H4 (cell line): ENCODE data around the gene EFHC2. TPM values are rescaled to one million over a fixed set of nuclear protein-coding genes. Genes with fewer than 3 reads are reported as not detected.

Source experiments
- DNase-seq: peaks from one replicate; pipeline ENCODE4 v3.0.0-alpha.2; 2015; ENCODE audit warnings: low spot score
- total RNA-seq: library from RNA; depleted of rRNA; stranded (reverse); fragments of >200 nt; shearing (Covaris generic); gene quantifications from 2 replicates; pipeline ENCODE4 v1.2.3, GENCODE V29; 2014; rRNA removed

Gene EFHC2, protein sequence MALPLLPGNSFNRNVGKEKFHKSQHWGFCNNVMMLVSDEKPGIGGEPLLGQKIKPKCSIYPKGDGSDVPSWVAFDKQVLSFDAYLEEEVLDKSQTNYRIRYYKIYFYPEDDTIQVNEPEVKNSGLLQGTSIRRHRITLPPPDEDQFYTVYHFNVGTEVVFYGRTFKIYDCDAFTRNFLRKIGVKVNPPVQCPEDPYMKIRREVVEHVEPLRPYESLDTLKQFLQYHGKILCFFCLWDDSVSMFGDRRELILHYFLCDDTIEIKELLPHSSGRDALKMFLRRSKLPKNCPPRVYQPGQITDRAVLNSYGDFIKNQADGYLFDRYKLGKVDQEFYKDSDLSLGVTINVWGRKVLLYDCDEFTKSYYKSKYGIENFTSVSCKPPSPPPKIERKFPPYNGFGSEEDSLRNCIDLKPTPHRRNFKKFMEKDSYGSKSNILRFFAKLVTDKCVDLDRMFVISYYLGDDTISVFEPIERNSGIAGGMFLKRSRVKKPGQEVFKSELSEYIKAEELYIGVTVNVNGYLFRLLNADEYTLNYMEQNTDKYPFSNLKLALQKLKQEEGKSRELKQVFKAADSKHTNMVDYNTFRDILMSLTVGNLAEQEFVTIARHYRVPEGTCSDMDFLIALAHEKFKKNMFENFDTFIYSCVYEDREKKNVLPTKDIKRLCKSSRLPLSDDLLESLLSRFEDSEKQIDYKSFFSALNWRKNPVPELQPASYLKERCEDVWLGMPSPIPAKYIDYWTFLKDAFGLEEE
- not detected in 2 replicates for total RNA-seq

DNA sequence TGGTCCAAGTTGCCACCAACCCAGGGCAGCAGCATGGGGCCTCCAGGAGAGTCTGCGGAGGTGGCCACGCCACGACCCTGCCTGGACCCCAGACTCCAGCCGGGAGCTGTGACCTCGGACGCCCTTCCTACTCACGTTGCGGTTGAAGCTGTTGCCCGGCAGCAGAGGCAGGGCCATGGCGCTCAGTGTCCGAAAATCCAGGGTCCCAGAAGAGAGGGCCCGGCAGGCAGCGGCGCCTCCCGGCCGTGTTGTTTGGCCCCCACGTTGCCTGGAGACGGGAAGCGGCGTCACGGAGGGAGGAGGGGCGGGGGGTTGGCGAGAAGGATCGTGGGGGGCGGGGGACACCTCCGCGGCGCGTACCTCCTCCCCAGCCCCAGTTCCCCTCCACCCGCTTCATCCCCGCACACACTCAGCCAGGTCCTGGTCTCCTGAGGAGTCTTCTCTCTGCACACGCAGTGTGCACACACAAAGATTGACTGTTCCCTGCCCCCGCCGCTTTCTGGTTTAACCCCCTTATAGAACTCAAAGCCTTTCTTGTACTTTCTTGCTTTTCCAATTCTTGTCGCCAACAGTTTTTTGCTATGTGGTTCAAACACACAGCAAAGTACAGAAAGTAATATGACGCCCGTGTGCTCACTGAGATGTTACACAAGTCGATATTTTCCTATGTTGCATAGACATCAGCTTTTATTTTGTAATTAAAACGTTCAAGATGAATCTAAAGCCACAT, at the start of gene EFHC2:
EFHC2 (minus strand) TSS at position 261 of the 730 bp plus-strand sequence; CDS start at position 177, 84 bp downstream.
- DNase-seq: no peak

DNA sequence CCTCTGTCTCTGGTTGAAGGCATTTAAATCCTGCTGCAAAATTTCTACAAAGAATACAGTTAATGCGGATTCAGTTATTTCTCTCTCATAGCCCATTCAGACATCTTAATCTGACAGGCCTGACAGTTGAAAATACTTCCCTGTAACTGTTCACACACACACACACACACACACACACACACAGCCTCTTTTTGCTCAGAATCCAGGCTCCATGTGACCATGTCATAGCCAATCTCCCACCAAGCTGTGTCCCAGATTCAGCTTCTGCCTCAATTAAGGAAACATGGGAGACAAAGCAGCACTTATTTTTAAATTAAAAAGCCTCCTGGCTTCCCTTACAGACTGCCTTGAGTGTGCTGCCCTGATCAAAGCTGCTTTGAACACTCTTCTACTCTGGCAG, 49.3 kb upstream of the EFHC2 start:
- DNase-seq: no peak

DNA sequence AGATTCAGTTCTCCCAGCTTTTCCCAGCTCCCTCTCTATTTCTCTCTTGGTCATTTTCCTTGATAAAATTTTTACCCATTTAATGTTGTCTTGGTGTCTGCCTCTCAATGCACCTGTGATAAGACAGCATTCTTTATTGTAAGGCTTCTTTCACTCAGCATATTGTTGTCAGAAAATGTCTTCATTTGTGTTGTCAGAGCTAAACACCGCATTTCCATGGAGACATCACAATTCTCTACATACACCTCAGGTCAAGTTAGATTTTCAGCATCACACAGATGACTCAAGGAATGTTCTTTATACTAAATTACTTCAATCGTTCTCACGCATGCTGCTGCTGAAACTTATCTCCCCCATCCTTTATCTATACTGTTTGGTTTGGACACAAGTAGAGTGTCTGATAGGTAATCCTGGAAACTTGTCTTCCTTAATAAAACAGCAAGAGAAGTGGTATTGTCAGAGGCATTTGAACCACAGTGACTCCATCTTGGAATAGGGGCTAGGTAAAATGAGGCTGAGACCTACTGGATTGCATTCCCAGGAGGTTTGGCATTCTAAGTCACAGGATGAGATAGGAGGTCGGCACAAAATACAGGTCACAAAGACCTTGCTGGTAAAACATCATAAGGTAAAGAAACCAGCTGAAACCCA, 41.3 kb upstream of the EFHC2 start:
- DNase-seq: no peak

DNA sequence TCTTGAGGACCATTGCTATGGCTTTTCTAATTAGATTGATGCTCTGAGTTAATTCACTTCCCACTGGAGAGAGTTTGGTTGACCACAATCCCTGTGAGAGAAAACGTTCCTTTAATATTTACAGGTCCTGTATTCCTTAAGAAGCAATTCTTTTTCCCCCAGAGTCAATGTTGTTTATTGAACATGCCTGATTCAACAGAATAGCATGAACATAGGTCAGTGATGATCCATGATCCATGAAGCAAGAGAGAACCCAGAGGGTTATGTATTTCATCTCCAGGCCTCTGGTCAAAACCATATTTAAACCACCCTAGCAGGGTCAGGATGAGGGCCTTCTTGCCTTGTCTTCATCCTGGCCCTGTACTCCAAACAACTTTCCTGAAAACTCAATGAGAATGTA, 39.4 kb upstream of the EFHC2 start:
- no peak for DNase-seq

DNA sequence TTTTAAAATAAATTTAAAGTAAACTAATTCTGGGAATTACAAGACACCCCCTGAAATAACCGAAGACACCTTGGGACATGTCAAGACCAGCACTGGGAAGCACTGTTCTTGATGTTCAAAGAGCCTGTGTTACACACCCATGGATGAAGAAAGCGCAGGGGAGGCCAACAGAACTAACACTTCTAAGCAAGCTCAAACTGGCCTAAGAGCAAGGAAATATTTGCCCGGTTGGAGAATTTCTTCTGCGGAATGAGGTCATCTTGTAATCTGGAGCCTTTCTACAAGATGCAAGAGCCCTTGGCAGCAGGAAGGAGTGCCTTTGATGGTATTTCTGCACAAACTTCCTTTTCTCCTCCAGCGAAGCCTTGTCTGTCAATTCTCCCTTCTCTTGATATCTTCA, 9.3 kb upstream of the EFHC2 start:
- DNase-seq: no peak

DNA sequence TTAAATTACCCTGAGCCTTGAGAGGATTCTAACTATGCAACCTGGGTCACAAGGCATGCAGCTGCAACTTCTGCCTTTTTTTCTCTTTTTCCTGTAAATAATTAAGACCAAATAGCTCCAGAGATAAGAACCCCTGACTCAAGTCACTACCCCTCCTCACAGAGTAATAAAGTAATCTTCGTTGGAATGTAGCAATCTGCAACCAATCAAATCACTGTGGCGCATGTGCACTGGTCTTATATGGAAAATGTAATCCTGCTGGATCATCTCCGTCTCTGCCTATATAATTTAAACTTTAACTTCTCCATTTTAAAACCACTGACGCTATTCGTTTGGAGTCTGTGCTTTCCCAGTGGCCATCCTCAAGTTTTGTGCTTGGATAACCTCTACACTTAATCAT, 6.1 kb upstream of the EFHC2 start:
- DNase-seq: no peak

DNA sequence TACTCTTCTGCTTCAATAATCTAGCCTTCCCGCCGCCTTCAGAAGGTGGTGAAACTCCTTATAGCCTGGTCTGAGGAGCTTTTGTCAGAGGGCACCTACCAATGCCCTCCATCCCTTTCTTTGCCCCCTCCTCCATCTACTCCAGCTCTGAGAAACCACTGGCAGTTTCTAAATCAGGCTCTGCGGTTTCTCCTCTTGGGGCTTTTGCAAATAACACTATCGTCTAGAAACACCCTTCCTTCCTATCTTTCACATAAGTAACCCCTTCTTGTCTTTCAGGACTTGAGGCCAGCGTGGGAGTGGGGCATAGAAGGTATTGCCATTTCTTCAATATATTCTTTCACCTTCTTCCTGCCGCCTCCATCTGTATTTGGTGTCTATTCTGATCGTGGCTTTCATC, 1.2 kb upstream of the EFHC2 start:
- no peak for DNase-seq

DNA sequence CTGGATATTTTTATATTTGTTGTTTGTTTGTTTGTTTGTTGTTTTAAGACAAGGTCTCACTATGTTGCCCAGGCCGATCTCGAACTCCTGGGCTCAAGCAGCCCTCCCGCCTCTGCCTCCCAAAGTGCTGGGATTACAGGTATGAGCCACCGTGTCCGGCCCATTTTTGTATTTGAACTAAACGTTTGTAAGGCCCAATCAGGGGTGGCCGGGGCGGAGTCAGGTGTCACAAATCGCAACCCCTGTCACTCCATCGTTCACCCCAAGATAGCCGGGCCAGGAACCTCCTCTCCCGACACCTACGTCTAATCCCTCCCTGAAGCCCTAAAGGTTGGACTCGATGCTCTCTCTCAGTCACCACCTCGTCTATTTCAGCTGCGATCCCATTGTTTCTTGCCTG, 722 bp upstream of the EFHC2 start:
- DNase-seq: no peak

DNA sequence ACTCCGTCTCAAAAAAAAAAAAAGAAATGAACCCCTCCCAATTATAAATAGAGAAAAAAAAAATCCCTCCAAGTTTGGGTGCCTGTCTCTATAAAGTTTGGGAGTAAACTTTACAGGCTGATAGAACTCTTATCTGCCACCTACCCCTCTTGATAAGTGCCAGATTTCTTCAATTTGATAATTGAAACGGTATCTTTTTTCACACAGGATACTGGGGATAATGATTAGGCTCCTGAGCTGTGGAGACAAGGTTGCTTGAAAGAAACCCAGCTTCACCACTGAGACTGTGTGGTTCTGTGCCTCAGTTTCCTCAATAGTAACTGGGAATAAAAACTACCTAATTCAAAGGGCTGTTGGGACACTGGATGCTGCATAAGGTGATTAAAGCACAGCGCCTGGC, 606 bp downstream of the EFHC2 start:
- DNase-seq: no peak

DNA sequence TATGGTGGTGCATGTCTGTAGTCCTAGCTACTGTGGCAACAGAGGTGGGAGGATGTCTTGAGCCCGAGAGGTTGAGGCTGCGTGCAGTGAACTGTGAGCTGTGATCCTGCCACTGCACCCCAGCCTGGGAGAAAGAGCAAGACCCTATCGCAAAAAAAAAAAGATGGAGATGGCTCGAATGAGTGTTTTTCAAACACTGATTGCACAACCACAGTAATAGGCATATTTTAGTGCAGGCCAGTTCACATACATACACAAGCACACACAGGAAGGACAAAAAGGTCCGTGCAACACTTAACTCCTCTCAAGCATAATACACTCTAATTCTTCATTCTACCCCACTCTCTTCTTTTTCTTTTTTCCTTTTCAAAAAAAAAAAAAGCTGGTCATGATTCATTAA, 5.1 kb downstream of the EFHC2 start:
- DNase-seq: no peak

DNA sequence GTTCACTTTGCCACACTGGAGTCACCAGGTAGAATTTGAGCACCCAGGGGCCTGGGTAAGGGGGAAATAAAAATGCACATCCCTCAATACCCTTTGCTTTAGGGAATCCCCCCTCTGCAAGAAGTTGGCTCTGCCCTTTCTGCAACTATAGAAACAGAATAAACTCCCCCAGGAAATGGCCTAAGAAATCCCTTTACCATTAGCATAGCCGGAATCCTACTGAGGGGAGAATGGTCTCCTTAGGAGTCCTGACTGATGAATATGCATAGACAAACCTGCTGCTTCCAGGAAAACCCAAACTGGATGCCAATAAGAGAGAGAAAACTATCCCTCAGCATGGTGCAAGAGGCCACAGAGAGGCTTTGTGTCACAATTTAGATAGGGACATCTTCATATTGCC, 11.0 kb downstream of the EFHC2 start:
- no peak for DNase-seq

DNA sequence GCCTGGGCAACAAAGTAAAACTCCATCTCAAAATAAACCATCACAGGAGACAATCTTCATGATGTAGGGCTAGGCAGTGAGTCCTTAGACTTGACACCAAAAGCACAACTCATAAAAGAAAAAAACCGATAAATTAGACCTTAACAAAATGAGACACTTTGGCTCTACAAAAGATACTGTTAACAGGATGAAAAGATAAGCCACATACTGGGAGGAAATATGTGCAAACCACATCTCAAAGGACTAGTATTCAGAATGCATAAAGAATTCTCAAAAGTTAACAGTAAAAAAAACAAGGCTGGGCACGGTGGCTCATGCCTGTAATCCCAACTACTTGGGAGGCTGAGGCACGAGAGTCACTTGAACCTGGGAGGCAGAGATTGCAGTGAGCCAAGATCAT, 13.2 kb downstream of the EFHC2 start:
- DNase-seq: no peak

DNA sequence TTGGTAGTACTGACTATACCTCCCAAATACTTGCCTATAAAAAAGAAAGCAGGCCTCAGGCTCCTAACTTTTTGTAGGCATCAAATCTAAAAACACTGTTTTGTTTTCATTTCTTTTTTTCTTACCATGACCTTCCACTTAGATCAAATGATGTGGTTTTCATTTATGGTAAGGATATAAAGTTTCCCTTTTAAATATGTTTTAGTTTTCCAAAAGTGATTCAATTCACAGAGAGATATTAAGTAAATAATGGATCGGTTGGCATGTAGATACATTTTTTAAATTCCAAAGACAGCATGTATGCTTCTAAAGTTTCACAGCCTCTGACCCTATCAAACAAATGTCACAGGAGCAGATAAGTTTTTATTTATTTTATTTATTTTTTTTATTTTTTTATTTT, 23.9 kb downstream of the EFHC2 start:
- no peak for DNase-seq

DNA sequence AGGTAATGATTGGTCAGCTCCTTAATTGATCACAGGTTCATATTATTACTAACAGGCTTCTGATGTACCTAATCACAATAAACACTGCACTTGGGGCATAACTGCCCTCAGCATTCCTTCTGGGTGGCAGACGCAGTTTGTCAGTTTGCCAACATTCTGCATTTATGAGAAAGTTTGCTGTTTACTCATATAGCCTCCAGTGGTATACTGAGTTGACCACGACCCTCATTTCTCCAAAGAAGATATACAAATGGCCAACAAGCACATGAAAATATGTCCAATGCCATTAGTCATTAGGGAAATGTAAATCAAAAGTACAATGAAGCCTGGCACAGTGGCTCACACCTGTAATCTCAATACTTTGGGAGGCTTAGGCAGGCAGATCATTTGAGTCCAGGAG, 26.3 kb downstream of the EFHC2 start:
- no peak for DNase-seq

DNA sequence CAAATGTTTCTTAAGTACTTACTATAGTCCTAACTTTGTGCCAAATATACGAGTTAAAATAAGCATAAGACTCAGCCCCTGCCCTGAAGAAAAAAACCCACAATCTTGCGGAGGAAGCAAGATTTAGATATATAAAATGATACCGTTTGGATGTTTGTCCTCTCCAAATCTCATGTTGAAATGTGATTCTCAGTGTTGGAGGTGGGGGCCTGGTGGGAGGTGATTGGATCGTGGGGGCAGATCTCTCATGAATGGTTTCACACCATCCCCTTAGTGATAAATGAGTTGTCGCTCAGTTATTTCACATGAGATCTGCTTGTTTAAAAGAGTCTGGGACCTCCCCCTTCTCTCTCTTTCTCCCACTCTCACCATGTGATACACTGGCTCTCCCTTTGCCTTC, 28.7 kb downstream of the EFHC2 start:
- DNase-seq: no peak

DNA sequence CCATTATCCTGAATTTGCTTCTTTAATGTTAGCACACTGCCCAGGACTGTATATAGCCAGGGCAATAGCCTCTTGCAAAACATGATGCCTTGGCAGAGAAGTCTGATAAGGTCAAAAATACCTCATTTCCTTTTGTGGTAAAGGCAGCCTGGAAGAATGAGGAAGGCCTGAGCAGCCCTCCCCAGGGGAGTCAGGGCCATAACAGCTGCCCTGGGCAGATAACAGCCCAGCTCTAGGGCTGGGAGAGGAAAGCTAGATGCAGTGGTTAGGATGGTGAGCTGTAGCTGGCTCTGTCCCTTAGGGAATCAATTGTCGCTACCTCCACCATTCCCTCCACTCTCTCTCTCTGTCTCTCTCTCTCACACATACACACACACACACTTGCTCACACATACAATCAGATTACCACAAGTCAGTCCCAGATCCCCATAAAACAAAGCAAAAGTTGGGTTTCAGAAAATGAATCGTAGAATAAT, 29.2 kb downstream of the EFHC2 start:
- DNase-seq: peak; percentile 82

DNA sequence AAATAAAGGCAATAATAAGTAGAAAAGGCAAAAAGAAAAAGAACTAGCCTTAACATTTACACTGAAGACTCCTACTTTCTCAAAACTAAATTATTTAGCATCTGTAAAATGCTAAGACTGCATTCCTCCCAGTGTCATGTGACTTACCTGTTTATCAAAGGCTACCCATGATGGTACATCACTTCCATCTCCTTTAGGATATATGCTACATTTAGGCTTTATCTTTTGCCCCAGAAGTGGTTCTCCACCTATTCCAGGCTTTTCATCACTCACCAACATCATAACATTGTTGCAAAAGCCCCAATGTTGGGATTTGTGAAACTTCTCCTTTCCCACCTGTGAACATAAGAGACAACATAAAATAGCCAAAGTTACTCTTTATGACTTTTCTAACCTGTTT, 31.1 kb downstream of the EFHC2 start:
- no peak for DNase-seq

DNA sequence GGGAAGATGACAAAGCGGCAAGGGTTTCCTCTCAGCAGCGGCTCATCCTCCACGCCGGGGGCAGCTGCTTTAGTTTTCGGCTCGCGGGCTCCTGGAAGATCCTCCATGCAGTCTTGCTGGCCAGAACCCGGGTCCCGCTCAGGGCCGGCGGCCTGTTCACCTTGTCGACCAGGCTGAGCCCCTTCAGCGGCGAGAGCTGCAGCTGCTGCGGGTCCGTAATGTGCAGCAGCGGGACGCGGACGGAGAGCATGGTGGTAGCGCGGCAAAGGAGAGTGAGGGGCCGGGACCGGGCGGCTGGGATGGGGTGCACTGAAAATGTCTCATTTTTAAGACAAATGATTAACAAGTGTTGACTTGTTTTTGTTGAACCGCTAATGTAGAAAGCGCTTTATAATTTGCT, 33.2 kb downstream of the EFHC2 start:
- DNase-seq: no peak

DNA sequence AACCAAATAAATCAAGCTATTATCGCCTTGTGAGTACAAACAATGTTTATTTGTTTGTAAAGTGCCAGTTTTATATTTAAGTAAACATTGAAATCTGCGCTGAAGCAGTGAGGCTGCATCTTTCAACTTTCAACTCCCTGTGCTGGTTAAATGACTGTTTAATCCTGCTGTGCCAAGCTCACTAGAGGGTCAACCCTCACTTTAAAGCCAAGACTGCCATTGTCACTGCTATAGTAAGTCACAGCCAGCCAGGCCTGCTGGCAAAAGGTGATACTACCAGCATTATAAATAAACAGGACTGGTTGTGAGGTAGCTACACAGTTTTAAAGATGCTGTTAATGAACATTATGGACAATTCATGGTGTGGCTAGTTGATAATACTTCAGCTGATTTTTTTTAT, 34.6 kb downstream of the EFHC2 start:
- peak; percentile 14 for DNase-seq

DNA sequence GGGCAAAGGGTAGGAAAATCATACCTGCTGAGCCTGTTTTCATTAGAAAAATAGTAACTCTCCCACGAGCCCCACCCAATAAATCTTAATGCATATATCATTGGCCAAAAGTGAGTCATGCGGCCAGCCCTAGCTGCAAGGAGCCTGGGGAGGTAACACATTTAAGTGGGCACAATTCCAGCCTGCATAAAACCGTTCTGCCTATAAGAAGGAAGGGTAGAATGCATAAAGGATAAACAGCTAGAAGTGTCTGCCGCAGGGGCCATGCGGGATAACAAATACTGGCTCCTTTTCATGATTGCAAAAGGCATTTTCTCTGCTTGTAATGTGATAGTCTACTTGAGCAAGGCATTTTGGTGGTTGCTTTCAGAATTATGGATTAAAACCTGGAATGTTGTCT, 37.1 kb downstream of the EFHC2 start:
- DNase-seq: peak; percentile 86

DNA sequence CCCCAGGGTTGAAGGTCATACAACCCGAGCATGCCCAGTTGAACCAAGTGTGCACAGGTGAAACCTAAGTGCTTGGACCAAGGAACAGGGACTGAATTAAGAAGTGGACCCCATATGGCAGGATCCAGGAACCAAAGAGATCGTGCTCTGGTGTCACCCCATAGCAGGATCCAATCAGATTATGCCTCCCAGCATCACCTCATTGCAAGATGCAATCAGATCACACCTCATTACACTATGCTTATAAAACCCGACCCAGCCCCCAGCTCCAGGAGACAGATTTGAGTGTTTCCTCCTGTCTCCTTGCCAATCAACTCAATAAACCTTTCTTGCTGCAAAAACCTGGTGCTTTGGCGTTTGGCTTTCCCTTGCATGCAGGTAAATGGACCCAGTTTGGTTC, 37.6 kb downstream of the EFHC2 start:
- DNase-seq: peak; percentile 28

DNA sequence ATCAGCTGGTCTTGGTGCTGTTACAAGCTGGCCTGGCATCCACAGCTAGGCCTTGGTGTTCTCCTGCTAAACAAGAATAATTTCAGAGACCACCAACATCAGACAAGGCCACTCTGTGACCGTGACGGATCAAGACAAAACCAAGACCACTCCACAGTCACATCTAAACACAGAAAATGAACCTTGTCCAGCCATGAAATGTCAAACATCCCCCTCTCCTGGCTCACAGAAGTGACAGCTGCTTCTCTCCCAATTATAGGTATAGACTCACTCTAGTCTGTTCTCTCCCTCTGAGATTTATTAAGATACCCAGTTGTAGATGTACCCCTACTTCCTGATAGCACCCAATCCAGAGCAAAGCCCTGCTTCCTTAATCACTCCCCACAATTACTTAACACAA, 40.4 kb downstream of the EFHC2 start:
- DNase-seq: no peak
